ENCODE data around the gene ARMC2.

DNA sequence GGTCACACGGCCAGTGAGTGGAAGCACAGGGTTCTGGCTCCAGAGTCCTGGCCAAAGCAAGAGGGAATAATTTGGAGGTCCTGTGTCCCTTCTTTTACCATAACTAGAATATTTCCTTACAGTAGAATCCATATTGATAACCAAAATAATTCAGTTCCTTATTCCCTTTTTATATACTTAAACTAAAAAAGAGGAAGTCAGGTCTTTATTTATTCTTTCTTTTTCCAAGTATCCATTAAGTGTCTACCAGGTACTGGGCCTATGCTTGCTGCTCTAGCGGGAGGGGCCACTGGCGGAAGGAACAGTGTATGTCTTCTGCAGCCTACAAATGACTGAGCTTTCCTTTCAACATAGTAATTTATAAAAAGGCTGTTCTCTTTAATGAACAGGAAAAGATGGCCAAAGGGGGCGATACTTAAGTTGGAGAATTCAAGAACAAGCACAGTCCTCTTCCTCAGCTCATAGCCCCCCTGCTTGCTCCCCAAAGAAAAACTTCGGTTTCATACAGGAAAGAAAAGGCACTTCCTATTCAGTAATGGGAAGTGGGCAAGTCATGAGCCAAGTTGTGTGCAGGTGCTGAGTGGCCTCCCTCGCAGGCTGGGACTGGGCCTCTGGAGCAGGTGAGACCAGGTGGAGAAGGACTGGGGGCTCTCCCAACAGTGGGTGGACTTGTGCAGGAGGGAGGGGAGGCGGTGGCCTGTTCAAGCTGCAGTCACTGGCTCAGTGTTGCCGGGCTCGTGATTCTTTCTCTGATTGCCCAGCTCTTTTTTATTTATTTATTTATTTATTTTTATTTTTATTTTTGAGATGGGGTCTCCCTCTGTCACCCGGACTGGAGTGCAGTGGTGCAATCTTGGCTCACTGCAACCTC, 110.9 kb downstream of the ARMC2 start:
- TF ChIP-seq, protein P1, sequence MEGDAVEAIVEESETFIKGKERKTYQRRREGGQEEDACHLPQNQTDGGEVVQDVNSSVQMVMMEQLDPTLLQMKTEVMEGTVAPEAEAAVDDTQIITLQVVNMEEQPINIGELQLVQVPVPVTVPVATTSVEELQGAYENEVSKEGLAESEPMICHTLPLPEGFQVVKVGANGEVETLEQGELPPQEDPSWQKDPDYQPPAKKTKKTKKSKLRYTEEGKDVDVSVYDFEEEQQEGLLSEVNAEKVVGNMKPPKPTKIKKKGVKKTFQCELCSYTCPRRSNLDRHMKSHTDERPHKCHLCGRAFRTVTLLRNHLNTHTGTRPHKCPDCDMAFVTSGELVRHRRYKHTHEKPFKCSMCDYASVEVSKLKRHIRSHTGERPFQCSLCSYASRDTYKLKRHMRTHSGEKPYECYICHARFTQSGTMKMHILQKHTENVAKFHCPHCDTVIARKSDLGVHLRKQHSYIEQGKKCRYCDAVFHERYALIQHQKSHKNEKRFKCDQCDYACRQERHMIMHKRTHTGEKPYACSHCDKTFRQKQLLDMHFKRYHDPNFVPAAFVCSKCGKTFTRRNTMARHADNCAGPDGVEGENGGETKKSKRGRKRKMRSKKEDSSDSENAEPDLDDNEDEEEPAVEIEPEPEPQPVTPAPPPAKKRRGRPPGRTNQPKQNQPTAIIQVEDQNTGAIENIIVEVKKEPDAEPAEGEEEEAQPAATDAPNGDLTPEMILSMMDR (conservative IDR thresholded peaks at IDR 0.05 in 1 of 2, IDR thresholded peaks at IDR 0.05 in 1 of 2; ENCODE audit: extremely low read depth in 1 of 2, insufficient read depth in 1 of 2, low read depth in 1 of 2, low read length in 2 of 2), result no peak
- TF ChIP-seq EZH2 (IDR thresholded peaks at IDR 0.05; ENCODE audit: borderline replicate concordance, low read length), result no peak
